HepG2 (cell line): ENCODE results near the gene GLRX5. TPM values are rescaled to one million over a fixed set of nuclear protein-coding genes. Genes with fewer than 3 reads are reported as not detected.

ENCODE experiments used
- ARID5B ChIP-seq: IDR thresholded peaks from 2 replicates; pipeline ENCODE4 v1.4.0; 2020; ENCODE audit warnings: mild to moderate bottlenecking, missing genetic modification reagents
- ATM ChIP-seq: fragments of 450-650 bp; IDR thresholded peaks from 2 replicates; pipeline ENCODE4 v1.7.1; 2017; ENCODE audit warnings: mild to moderate bottlenecking, borderline replicate concordance
- HDAC1 ChIP-seq: sonication (generic); formaldehyde crosslinking; IDR thresholded peaks from 2 replicates; pipeline ENCODE4 v1.5.1; 2020; ENCODE audit warnings: mild to moderate bottlenecking, missing genetic modification reagents
- HNF1B ChIP-seq: sonication (generic); formaldehyde crosslinking; IDR thresholded peaks from 2 replicates; pipeline ENCODE4 v1.5.1; 2020; ENCODE audit warnings: mild to moderate bottlenecking, moderate library complexity, missing genetic modification reagents
- HOXA5 ChIP-seq: sonication (generic); formaldehyde crosslinking; IDR thresholded peaks from 2 replicates; pipeline ENCODE4 v1.4.0; 2020; ENCODE audit warnings: missing genetic modification reagents
- POLR2AphosphoS5 ChIP-seq: IDR thresholded peaks from 2 replicates; pipeline ENCODE4 v1.6.1; 2012; ENCODE audit warnings: low read depth, low read length
- SSRP1 ChIP-seq: IDR thresholded peaks from 2 replicates; pipeline ENCODE4 v1.6.1; 2016; ENCODE audit warnings: control low read depth
- TEAD2 ChIP-seq: sonication (generic); formaldehyde crosslinking; IDR thresholded peaks from 2 replicates; pipeline ENCODE4 v1.9.0; 2021; ENCODE audit warnings: missing genetic modification reagents
- ZNF101 ChIP-seq: sonication (generic); formaldehyde crosslinking; IDR thresholded peaks from 2 replicates; pipeline ENCODE4 v1.4.0; 2020; ENCODE audit warnings: mild to moderate bottlenecking, low read depth, missing genetic modification reagents, borderline replicate concordance
- ZNF326 ChIP-seq: sonication (generic); formaldehyde crosslinking; IDR thresholded peaks from 2 replicates; pipeline ENCODE4 v1.4.0; 2020; ENCODE audit warnings: missing genetic modification reagents, borderline replicate concordance
- ZNF639 ChIP-seq: conservative IDR thresholded peaks from 2 replicates; pipeline ENCODE4 v1.6.1; 2018; ENCODE audit warnings: missing genetic modification reagents
- ZNF710 ChIP-seq: sonication (generic); formaldehyde crosslinking; IDR thresholded peaks from 2 replicates; pipeline ENCODE4 v1.5.0; 2020; ENCODE audit warnings: mild to moderate bottlenecking, missing genetic modification reagents, borderline replicate concordance
- polyA plus RNA-seq, 8 experiments: library from polyadenylated mRNA; depleted of rRNA in 3 of 8; stranded (reverse) in 7 of 8; unstranded in 1 of 8; fragments of >200 nt; fragmentation: Illumina TruSeq in 4 of 8; extraction: Trizol in 4 of 8; gene quantifications; 2 replicates each; pipeline versions ENCODE4 v1.2.1 to v1.2.3, GENCODE V29; 2011 to 2016; ENCODE audit warnings: low read depth in 4 of 8, missing spikeins in 1 of 8, mixed read lengths in 1 of 8; ENCODE audit not compliant: insufficient read depth in 1 of 8
- total RNA-seq, 5 experiments: library from RNA; depleted of rRNA; stranded (reverse); fragments of >200 nt; fragmentation: Illumina TruSeq; extraction: Trizol; gene quantifications; 2 replicates each; pipeline ENCODE4 v1.2.3, GENCODE V29; 2016; ENCODE audit warnings: low read depth in 1 of 5
- TF ChIP-seq, protein P1 (sequence below): sonication (generic); formaldehyde crosslinking; IDR thresholded peaks from 2 replicates; pipeline ENCODE4 v1.5.1; 2020; ENCODE audit warnings: missing genetic modification reagents, mild to moderate bottlenecking, borderline replicate concordance
- TF ChIP-seq, protein P2 (sequence below): sonication (generic); formaldehyde crosslinking; IDR thresholded peaks from 2 replicates; pipeline ENCODE4 v1.5.0; 2020; ENCODE audit warnings: missing genetic modification reagents

The GLRX5 gene
- total and polyA plus RNA-seq, 2 of the 13 experiments (the other 11 are each of a cell fraction or from before 2014, with no cell fraction given) = 122 to 146 TPM

DNA sequence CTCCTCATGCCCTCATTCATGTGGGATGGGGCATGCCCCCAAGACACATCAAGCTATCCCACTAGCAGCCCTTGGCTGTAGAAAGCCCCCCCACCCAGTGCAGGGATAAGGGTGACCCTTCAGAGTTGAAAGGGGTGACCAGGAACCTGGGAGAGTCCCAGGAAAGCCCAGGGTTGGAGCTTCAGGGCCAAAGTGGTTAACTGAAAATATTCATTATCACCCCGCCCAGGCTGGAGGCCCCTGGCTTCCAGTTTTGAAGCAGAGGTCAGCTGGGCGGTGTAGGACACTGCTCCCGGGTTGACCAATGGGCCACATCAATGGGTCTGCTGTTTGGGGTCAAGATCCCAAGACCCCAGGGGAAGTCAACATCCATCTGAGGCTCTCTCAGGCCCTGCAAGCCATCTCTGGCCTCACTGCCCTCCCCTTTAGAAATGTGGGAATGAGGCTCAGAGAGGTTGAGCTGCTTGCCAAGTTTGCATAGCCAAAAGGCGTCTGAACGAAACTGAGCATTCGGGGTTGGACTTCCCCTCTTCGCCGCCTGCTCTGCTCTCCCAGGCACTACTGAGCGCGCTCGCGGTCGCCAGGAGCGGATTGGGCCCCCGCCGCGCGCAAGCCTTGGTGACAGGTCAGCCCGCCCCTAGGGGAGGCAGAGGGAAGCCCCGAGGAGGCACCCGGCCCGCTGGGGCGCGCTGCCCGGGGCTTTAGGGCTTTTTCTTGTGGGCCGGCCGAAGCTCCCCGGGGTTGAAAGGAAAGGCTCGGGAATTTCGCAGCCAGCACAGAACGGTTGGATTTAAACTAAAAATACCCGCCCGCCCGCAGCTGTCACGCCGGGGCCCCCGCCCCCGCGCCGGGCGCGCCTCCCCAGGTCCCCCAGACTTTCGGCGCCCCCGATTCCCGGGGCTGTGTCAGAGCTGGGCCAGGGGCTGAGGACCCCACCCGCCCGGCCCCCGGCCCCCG is 19.0 kb upstream of the GLRX5 start (continued):
- 0 out of 2 replicates have a peak, but pooled peaks have one; percentile 21 for TF ChIP-seq HOXA5
- TF ChIP-seq, protein P1, sequence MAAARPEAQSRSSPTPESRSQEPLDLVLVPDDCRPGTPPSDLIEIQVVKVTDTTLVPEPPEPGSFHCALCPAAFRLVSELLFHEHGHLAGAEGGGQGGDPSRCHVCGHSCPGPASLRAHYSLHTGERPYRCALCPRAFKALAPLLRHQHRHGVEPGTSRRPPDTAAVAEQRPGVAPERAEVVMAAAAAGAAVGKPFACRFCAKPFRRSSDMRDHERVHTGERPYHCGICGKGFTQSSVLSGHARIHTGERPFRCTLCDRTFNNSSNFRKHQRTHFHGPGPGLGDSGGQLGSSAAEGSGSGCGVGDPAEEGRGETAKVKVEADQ = no peak
- TF ChIP-seq ZNF101 = no peak
- TF ChIP-seq ZNF326 (CRISPR knock-in tag) = no peak
- TF ChIP-seq ZNF710 (CRISPR knock-in tag) = no peak; the same call in 1 of the 2 replicates
- no peak for TF ChIP-seq ZNF639 (CRISPR knock-in tag)
- TF ChIP-seq TEAD2 (CRISPR knock-in tag) = no peak
- TF ChIP-seq HDAC1 (CRISPR knock-in tag) = peak; percentile 63
- TF ChIP-seq, protein P2, sequence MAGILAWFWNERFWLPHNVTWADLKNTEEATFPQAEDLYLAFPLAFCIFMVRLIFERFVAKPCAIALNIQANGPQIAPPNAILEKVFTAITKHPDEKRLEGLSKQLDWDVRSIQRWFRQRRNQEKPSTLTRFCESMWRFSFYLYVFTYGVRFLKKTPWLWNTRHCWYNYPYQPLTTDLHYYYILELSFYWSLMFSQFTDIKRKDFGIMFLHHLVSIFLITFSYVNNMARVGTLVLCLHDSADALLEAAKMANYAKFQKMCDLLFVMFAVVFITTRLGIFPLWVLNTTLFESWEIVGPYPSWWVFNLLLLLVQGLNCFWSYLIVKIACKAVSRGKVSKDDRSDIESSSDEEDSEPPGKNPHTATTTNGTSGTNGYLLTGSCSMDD (CRISPR knock-in tag) = no peak
- no peak for TF ChIP-seq HNF1B
- no peak for TF ChIP-seq ATM
- TF ChIP-seq SSRP1 = no peak
- TF ChIP-seq POLR2AphosphoS5 = no peak
- 0 out of 2 replicates have a peak, but pooled peaks have one; percentile 23 for TF ChIP-seq ARID5B (CRISPR knock-in tag)
